WTC11 (cell line): ENCODE measurements around the gene CA10. TPM values are rescaled to one million over a fixed set of nuclear protein-coding genes. Genes with fewer than 3 reads are reported as not detected.

Experiments used
- ATAC-seq: fragments of 200-7000 bp; cut with Tn5 transposase; 2 replicates; pipeline ENCODE4 v1.10.0; 2021; ENCODE audit warnings: mild to moderate bottlenecking, moderate library complexity
- CTCF ChIA-PET: fragments of 300-600 bp; sonication (Branson Sonifier 250); formaldehyde crosslinking; loops from one replicate; lab custom pipeline; 2021; ENCODE audit warnings: antibody characterized with exemption; lab: Charles Lee
- POLR2A ChIA-PET: fragments of 350-600 bp; sonication (Branson Sonifier 250); formaldehyde crosslinking; loops from one replicate; lab custom pipeline; 2021; ENCODE audit warnings: antibody characterized with exemption; lab: Charles Lee
- DNase-seq: peaks from one replicate; pipeline ENCODE4 v3.0.0; 2021; ENCODE audit warnings: low spot score
- H3K27ac Mint-ChIP-seq: 2 replicates; pipeline ENCODE4 v1.8.0; 2021; ENCODE audit warnings: mixed read lengths
- H3K27me3 Mint-ChIP-seq: 2 replicates; pipeline ENCODE4 v1.8.0; 2021; ENCODE audit warnings: low read depth, mild to moderate bottlenecking, moderate library complexity, mixed read lengths
- H3K36me3 Mint-ChIP-seq: 2 replicates; pipeline ENCODE4 v1.8.0; 2021; ENCODE audit warnings: mixed read lengths
- H3K4me1 Mint-ChIP-seq: 2 replicates; pipeline ENCODE4 v1.8.0; 2022; ENCODE audit warnings: mixed read lengths
- H3K4me3 Mint-ChIP-seq: 2 replicates; pipeline ENCODE4 v1.8.0; 2021; ENCODE audit warnings: mild to moderate bottlenecking, moderate library complexity, mixed read lengths
- H3K9me3 Mint-ChIP-seq: 2 replicates; pipeline ENCODE4 v1.8.0; 2021; ENCODE audit warnings: mixed read lengths
- FOXJ3 ChIP-seq: sonication (generic); formaldehyde crosslinking; IDR thresholded peaks from 2 replicates; pipeline ENCODE4 v1.9.0; 2021; ENCODE audit warnings: missing genetic modification reagents, mild to moderate bottlenecking, borderline replicate concordance
- HMGA2 ChIP-seq: fragments of 250-450 bp; sonication (Bioruptor Pico); IDR thresholded peaks from 2 replicates; pipeline ENCODE4 v1.4.0; 2021; ENCODE audit warnings: mild to moderate bottlenecking, moderate library complexity
- KAT7 ChIP-seq: sonication (generic); formaldehyde crosslinking; IDR thresholded peaks from 2 replicates; pipeline ENCODE4 v1.8.1; 2023; ENCODE audit warnings: missing genetic modification reagents, mild to moderate bottlenecking, borderline replicate concordance
- MYBL2 ChIP-seq: sonication (generic); formaldehyde crosslinking; IDR thresholded peaks from 2 replicates; pipeline ENCODE4 v1.8.1; 2023; ENCODE audit warnings: mild to moderate bottlenecking, moderate library complexity, missing genetic modification reagents
- SOX15 ChIP-seq: fragments of 250-450 bp; sonication (Bioruptor Pico); IDR thresholded peaks from 2 replicates; pipeline ENCODE4 v1.9.0; 2021; ENCODE audit warnings: mild to moderate bottlenecking
- SP1 ChIP-seq: sonication (generic); formaldehyde crosslinking; conservative IDR thresholded peaks from 2 replicates; pipeline ENCODE4 v1.8.1; 2022; ENCODE audit warnings: missing genetic modification reagents
- ZNF219 ChIP-seq: sonication (generic); formaldehyde crosslinking; IDR thresholded peaks from 2 replicates; pipeline ENCODE4 v1.8.0; 2023; ENCODE audit warnings: missing genetic modification reagents, mild to moderate bottlenecking, borderline replicate concordance
- ZNF671 ChIP-seq: fragments of 250-450 bp; sonication (Bioruptor Pico); IDR thresholded peaks from 2 replicates; pipeline ENCODE4 v1.8.0; 2021; ENCODE audit warnings: mild to moderate bottlenecking
- total RNA-seq: library from RNA; stranded (reverse); gene quantifications from 3 replicates; pipeline ENCODE4 v1.2.3, GENCODE V29; 2021
- TF ChIP-seq, protein P1 (sequence below): fragments of 250-450 bp; sonication (Bioruptor Pico); IDR thresholded peaks from 2 replicates; pipeline ENCODE4 v1.9.0; 2021; ENCODE audit warnings: mild to moderate bottlenecking, borderline replicate concordance
- TF ChIP-seq, protein P2 (sequence below): sonication (generic); formaldehyde crosslinking; IDR thresholded peaks from 2 replicates; pipeline ENCODE4 v1.8.1; 2022; ENCODE audit warnings: missing genetic modification reagents, borderline replicate concordance
- TF ChIP-seq, protein P3 (sequence below): sonication (generic); formaldehyde crosslinking; IDR thresholded peaks from 2 replicates; pipeline ENCODE4 v1.8.1; 2023; ENCODE audit warnings: mild to moderate bottlenecking, moderate library complexity, missing genetic modification reagents
- TF ChIP-seq, protein P4 (sequence below): fragments of 200-600 bp; IDR thresholded peaks from 2 replicates; pipeline ENCODE4 v1.8.0; 2022; ENCODE audit warnings: antibody characterized with exemption
- TF ChIP-seq, protein P5 (sequence below): sonication (generic); formaldehyde crosslinking; IDR thresholded peaks from 2 replicates; pipeline ENCODE4 v1.8.0; 2023; ENCODE audit warnings: mild to moderate bottlenecking, missing genetic modification reagents

The CA10 gene
- total RNA-seq, 1 experiment from 2014 or later, result 0.90 TPM

DNA sequence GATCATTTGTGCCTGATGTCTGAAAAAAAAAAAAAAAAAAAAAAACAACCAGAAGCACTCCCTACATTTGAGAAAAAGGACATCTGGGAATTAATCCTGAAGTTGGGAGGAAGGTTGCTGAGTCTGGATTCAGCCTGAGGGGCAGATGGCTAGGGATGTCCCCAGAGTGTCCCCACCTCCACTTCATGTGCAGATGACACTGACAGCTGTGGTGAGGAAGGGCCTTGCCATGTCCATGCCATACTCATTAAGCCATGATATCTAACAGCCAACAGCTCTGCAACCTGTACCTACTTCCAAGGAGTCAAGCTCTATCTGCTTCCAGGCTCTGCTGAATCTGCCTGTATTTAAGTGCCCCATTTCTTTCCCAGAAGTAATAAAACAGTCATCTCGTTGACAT is 356.0 kb downstream of the CA10 start (continued):
- TF ChIP-seq, protein P1, sequence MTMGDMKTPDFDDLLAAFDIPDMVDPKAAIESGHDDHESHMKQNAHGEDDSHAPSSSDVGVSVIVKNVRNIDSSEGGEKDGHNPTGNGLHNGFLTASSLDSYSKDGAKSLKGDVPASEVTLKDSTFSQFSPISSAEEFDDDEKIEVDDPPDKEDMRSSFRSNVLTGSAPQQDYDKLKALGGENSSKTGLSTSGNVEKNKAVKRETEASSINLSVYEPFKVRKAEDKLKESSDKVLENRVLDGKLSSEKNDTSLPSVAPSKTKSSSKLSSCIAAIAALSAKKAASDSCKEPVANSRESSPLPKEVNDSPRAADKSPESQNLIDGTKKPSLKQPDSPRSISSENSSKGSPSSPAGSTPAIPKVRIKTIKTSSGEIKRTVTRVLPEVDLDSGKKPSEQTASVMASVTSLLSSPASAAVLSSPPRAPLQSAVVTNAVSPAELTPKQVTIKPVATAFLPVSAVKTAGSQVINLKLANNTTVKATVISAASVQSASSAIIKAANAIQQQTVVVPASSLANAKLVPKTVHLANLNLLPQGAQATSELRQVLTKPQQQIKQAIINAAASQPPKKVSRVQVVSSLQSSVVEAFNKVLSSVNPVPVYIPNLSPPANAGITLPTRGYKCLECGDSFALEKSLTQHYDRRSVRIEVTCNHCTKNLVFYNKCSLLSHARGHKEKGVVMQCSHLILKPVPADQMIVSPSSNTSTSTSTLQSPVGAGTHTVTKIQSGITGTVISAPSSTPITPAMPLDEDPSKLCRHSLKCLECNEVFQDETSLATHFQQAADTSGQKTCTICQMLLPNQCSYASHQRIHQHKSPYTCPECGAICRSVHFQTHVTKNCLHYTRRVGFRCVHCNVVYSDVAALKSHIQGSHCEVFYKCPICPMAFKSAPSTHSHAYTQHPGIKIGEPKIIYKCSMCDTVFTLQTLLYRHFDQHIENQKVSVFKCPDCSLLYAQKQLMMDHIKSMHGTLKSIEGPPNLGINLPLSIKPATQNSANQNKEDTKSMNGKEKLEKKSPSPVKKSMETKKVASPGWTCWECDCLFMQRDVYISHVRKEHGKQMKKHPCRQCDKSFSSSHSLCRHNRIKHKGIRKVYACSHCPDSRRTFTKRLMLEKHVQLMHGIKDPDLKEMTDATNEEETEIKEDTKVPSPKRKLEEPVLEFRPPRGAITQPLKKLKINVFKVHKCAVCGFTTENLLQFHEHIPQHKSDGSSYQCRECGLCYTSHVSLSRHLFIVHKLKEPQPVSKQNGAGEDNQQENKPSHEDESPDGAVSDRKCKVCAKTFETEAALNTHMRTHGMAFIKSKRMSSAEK (CRISPR knock-in tag), result no peak
- TF ChIP-seq KAT7 (CRISPR knock-in tag) (no peak), ZNF219 (CRISPR knock-in tag) (no peak), MYBL2 (CRISPR knock-in tag) (no peak), HMGA2 (no peak)
- TF ChIP-seq, protein P2, sequence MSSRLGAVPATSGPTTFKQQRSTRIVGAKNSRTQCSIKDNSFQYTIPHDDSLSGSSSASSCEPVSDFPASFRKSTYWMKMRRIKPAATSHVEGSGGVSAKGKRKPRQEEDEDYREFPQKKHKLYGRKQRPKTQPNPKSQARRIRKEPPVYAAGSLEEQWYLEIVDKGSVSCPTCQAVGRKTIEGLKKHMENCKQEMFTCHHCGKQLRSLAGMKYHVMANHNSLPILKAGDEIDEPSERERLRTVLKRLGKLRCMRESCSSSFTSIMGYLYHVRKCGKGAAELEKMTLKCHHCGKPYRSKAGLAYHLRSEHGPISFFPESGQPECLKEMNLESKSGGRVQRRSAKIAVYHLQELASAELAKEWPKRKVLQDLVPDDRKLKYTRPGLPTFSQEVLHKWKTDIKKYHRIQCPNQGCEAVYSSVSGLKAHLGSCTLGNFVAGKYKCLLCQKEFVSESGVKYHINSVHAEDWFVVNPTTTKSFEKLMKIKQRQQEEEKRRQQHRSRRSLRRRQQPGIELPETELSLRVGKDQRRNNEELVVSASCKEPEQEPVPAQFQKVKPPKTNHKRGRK (CRISPR knock-in tag), result no peak
- TF ChIP-seq, all 79 proteins: peak for 0

DNA sequence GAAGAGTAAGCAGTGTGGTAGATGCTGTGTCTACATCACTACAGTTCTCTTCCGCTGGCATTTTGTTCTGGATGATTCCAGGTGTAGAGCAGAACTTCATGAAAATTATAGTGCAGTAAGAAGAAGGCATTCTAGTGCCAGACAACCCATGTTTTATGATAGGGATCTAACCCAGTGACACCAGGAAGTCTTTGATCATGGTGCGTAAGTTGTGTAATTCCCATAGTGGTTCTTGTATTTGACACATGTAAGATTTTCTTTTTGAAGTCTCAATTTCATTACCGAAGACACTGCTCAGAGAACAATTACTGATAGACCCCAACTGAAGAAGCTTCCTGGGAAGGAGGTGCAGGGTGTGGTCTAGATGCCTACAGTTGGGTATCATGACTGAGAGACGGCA is 356.9 kb downstream of the CA10 start:
- peaks cover 72% of the 10 kb centered on the region for H3K9me3 Mint-ChIP-seq
- no peak overlapping the region for H3K4me3 Mint-ChIP-seq
- ChIA-PET CTCF (no interaction called here), POLR2A (no interaction called here)
- DNase-seq (no peak), ATAC-seq (no peak)
- TF ChIP-seq SOX15 (no peak), ZNF671 (no peak), SP1 (CRISPR knock-in tag) (no peak), FOXJ3 (CRISPR knock-in tag) (no peak)
- TF ChIP-seq, protein P3, sequence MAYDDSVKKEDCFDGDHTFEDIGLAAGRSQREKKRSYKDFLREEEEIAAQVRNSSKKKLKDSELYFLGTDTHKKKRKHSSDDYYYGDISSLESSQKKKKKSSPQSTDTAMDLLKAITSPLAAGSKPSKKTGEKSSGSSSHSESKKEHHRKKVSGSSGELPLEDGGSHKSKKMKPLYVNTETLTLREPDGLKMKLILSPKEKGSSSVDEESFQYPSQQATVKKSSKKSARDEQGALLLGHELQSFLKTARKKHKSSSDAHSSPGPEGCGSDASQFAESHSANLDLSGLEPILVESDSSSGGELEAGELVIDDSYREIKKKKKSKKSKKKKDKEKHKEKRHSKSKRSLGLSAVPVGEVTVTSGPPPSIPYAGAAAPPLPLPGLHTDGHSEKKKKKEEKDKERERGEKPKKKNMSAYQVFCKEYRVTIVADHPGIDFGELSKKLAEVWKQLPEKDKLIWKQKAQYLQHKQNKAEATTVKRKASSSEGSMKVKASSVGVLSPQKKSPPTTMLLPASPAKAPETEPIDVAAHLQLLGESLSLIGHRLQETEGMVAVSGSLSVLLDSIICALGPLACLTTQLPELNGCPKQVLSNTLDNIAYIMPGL (CRISPR knock-in tag), result no peak
- TF ChIP-seq, protein P4, sequence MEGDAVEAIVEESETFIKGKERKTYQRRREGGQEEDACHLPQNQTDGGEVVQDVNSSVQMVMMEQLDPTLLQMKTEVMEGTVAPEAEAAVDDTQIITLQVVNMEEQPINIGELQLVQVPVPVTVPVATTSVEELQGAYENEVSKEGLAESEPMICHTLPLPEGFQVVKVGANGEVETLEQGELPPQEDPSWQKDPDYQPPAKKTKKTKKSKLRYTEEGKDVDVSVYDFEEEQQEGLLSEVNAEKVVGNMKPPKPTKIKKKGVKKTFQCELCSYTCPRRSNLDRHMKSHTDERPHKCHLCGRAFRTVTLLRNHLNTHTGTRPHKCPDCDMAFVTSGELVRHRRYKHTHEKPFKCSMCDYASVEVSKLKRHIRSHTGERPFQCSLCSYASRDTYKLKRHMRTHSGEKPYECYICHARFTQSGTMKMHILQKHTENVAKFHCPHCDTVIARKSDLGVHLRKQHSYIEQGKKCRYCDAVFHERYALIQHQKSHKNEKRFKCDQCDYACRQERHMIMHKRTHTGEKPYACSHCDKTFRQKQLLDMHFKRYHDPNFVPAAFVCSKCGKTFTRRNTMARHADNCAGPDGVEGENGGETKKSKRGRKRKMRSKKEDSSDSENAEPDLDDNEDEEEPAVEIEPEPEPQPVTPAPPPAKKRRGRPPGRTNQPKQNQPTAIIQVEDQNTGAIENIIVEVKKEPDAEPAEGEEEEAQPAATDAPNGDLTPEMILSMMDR, result no peak
- TF ChIP-seq, protein P5, sequence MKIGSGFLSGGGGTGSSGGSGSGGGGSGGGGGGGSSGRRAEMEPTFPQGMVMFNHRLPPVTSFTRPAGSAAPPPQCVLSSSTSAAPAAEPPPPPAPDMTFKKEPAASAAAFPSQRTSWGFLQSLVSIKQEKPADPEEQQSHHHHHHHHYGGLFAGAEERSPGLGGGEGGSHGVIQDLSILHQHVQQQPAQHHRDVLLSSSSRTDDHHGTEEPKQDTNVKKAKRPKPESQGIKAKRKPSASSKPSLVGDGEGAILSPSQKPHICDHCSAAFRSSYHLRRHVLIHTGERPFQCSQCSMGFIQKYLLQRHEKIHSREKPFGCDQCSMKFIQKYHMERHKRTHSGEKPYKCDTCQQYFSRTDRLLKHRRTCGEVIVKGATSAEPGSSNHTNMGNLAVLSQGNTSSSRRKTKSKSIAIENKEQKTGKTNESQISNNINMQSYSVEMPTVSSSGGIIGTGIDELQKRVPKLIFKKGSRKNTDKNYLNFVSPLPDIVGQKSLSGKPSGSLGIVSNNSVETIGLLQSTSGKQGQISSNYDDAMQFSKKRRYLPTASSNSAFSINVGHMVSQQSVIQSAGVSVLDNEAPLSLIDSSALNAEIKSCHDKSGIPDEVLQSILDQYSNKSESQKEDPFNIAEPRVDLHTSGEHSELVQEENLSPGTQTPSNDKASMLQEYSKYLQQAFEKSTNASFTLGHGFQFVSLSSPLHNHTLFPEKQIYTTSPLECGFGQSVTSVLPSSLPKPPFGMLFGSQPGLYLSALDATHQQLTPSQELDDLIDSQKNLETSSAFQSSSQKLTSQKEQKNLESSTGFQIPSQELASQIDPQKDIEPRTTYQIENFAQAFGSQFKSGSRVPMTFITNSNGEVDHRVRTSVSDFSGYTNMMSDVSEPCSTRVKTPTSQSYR (CRISPR knock-in tag), result no peak
- no peak overlapping the region for H3K27ac Mint-ChIP-seq
- no peaks in the 10 kb centered on the region for H3K4me1 Mint-ChIP-seq
- peaks cover 59% of the 10 kb centered on the region for H3K36me3 Mint-ChIP-seq
- H3K27me3 Mint-ChIP-seq, result peaks cover 2% of the 10 kb centered on the region
